ENCODE measurements around the gene SGMS1. TPM values are rescaled to one million over a fixed set of nuclear protein-coding genes. Genes with fewer than 3 reads are reported as not detected.

Gene SGMS1
- total RNA-seq, 2 experiments from 2014 or later = 8.1 to 8.8 TPM

DNA sequence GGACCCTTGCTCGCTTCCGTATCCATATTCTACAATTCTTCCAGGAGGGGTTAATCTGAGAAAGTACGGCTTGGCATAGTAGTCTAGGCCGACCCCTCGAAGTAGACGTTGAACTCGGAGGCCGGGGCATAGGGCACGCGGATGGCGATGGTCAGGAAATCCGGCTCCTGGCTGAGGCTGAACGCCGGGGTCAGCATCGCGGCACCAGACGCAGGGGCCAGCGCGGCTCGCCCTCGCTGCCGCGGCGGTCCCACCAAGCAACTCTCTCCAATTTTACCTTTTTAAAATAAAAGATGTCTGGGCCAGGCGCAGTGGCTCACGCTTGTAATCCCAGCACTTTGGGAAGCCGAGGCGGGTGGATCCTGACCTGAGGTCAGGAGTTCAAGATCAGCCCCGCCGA, 7.3 kb upstream of the SGMS1 start:
- no peak overlapping the region for H3K27ac Mint-ChIP-seq
- peaks cover 21% of the 10 kb centered on the region for H3K4me1 Mint-ChIP-seq (ENCODE audit: low read depth)
- no peaks in the 10 kb centered on the region for H3K36me3 Mint-ChIP-seq (ENCODE audit: low read depth)
- H3K27me3 Mint-ChIP-seq (ENCODE audit: low read depth) = peaks cover 4% of the 10 kb centered on the region
- intact Hi-C loops (cut with micrococcal nuclease) = loop anchor here (10.0 kb wide), 1 partner anchor 1244 kb away; no protein-coding TSS in a partner anchor
- no peaks in the 10 kb centered on the region for H3K9me3 Mint-ChIP-seq
- DNase-seq = no peak
- no peak overlapping the region for H3K4me3 Mint-ChIP-seq
- CTCF ChIA-PET = no interaction called here

DNA sequence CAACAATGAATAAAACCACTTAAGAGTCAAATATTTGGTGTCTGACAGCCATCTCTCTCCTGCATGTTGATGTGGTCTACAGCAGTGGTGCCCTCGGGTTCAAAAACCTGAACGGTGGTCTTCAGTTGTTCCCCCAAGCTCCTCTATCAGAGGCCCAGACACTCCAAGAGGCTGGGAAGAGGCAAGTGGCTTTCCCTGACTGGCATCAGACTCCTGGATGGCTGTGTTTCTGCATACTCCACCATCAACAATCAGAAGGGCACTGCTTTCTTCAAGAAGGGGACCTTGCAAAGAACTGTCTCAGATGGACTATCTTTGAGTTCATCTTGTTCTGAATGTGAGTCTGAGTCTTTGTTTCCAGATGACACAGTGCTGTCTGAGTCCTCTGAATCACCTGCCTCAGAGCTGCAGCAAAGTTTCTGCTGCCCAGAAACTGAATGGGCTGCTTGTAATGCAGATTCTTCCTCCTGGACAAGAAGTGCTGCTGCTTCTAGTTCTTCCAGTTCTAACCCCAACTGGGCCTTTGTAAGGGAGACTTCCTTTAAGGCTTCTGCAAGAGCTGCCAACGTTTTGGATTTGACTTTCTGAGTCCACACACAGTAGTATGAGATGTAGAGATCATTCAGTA, 5.9 kb upstream of the SGMS1 start:
- intact Hi-C loops (cut with micrococcal nuclease) = loop anchor here (1.0 to 10.0 kb wide), 4 partner anchors 8 to 1245 kb away; no protein-coding TSS in a partner anchor
- Mint-ChIP-seq H3K27ac (no peak overlapping the region), H3K36me3 (ENCODE audit: low read depth) (no peaks in the 10 kb centered on the region), H3K9me3 (no peaks in the 10 kb centered on the region), H3K4me3 (no peak overlapping the region), H3K27me3 (ENCODE audit: low read depth) (peaks cover 4% of the 10 kb centered on the region), H3K4me1 (ENCODE audit: low read depth) (peaks cover 19% of the 10 kb centered on the region)
- DNase-seq = peak; percentile 34
- CTCF ChIA-PET = no interaction called here

DNA sequence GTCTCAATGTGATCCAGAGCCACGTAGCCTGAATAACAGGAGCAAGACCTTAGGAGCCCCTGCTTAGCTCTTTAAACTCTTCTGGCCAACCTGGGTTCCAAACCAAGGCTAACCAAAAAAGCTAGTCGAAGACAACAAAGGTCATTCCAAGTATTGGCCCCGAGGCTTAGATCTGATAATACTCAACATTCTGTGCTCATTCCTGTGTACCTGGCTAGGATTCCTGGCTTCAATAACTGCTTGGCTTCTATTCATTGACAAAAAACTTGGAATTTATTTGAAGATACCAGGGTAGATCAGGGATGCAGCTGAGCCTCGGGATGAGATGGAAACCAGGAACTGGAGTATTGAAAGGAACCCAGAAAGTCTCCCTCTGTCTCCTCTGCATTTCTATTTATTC, 4.1 kb upstream of the SGMS1 start:
- no peak overlapping the region for H3K4me3 Mint-ChIP-seq
- H3K27me3 Mint-ChIP-seq (ENCODE audit: low read depth) = peaks cover under 1% of the 10 kb centered on the region
- no peaks in the 10 kb centered on the region for H3K9me3 Mint-ChIP-seq
- H3K27ac Mint-ChIP-seq = no peak overlapping the region
- peaks cover 17% of the 10 kb centered on the region for H3K4me1 Mint-ChIP-seq (ENCODE audit: low read depth)
- no peak for DNase-seq
- CTCF ChIA-PET = no interaction called here
- H3K36me3 Mint-ChIP-seq (ENCODE audit: low read depth) = no peaks in the 10 kb centered on the region
- intact Hi-C loops (cut with micrococcal nuclease) = loop anchor here (10.0 kb wide), 1 partner anchor 333 kb away; no protein-coding TSS in a partner anchor

DNA sequence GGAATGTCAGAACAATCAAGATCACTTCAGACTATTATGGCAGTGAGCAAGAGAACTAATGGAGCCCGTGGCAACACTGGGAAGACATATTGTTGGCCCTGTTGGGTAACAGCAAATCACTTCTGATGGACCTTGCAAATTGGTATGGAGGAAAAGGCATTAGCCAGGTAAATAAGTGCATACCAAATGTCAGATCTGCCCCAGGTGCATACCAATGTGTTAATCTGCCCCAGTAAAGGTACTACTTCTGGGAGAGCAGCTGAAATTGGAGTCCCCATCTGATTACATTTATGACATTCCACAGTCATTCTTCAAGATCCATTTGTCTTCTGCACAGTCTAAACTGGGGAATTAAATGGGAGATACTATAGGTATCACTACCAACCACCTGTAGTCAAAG, 3.7 kb upstream of the SGMS1 start:
- intact Hi-C loops (cut with micrococcal nuclease) = loop anchor here (10.0 kb wide), 1 partner anchor 333 kb away; no protein-coding TSS in a partner anchor
- no peak overlapping the region for H3K4me3 Mint-ChIP-seq
- no peaks in the 10 kb centered on the region for H3K27me3 Mint-ChIP-seq (ENCODE audit: low read depth)
- peaks cover 17% of the 10 kb centered on the region for H3K4me1 Mint-ChIP-seq (ENCODE audit: low read depth)
- H3K27ac Mint-ChIP-seq = no peak overlapping the region
- no peak for DNase-seq
- H3K36me3 Mint-ChIP-seq (ENCODE audit: low read depth) = no peaks in the 10 kb centered on the region
- no peaks in the 10 kb centered on the region for H3K9me3 Mint-ChIP-seq
- CTCF ChIA-PET = no interaction called here

DNA sequence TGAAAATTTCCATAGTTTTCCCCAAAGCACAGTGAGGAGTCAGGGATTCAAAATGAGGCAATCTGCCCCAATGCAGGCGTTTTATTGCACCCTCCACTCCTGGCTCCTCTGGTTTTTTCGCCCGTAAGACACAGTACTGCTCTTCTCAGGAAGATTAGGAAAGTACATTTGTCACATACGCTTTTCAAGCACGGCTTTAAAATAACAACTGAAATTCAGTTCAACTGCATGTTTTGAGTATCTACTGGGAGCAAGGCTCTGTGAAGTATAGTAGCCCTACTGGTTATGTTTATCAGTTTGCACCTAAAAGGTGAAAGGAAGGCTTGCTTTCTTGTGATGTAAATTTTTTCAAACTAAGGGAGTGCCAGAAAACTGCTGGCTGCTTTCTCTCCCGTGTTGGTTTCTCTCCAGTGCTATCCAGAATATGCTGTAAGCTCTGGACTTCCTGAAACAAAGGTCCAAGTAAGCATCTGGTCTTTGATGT, 1.9 kb upstream of the SGMS1 start:
- Mint-ChIP-seq H3K4me1 (ENCODE audit: low read depth) (peaks cover 27% of the 10 kb centered on the region), H3K27me3 (ENCODE audit: low read depth) (no peaks in the 10 kb centered on the region), H3K9me3 (no peaks in the 10 kb centered on the region), H3K36me3 (ENCODE audit: low read depth) (no peaks in the 10 kb centered on the region), H3K27ac (peak overlapping the region; percentile 91), H3K4me3 (peak overlapping the region; percentile 83)
- intact Hi-C loops (cut with micrococcal nuclease) = loop anchor here (1.0 to 10.0 kb wide), 5 partner anchors 11 to 1087 kb away; partner anchors contain the start of genes ASAH2B and ERCC6
- no peak for DNase-seq
- CTCF ChIA-PET = interaction anchor here (0.6 kb wide), 1 partner anchor 258 kb away, joined by 3 read pairs; no protein-coding TSS in a partner anchor

DNA sequence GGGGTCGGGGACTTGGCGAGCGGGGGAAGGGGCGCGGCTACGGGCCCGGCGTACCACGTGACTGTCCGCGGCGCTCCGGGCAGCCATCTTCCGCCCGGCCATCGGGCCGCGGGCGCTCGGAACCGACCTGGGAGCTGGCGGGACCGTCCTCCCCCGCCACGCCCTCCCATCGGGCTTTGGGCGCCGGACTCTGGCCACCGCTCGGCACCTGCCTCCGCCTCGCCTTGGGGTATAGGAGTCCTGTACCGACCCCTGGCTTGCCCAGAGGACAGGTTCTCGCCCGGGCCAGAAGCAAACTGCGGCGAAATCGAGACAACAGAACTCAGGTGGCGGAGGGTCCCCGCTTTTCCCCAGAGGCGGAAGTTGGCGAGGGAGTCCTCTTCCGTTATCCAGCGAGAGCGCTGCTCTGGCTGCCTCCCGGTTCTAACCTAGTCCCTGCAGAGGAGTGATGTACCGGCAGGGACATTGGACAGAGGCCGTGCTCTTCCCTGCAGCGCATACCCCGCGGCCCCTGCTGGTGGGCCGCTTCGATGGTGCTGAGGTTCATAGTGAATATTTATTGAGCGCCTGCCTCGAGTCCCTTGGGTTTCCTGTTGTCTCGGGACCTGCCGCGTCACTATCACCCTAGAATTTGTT, 1.2 kb upstream of the SGMS1 start:
- DNase-seq = peak; percentile 62
- H3K4me1 Mint-ChIP-seq (ENCODE audit: low read depth) = peaks cover 30% of the 10 kb centered on the region
- CTCF ChIA-PET = interaction anchor here (0.6 kb wide), 2 partner anchors 29 to 314 kb away, joined by 3 to 7 read pairs; no protein-coding TSS in a partner anchor
- H3K27me3 Mint-ChIP-seq (ENCODE audit: low read depth) = no peaks in the 10 kb centered on the region
- H3K36me3 Mint-ChIP-seq (ENCODE audit: low read depth) = no peaks in the 10 kb centered on the region
- intact Hi-C loops (cut with micrococcal nuclease) = loop anchor here (1.0 to 10.0 kb wide), 7 partner anchors 11 to 1086 kb away; partner anchors contain the start of genes ASAH2B, CSTF2T and ERCC6
- peak overlapping the region; percentile 91 for H3K27ac Mint-ChIP-seq
- peak overlapping the region; percentile 88 for H3K4me3 Mint-ChIP-seq
- H3K9me3 Mint-ChIP-seq = no peaks in the 10 kb centered on the region

DNA sequence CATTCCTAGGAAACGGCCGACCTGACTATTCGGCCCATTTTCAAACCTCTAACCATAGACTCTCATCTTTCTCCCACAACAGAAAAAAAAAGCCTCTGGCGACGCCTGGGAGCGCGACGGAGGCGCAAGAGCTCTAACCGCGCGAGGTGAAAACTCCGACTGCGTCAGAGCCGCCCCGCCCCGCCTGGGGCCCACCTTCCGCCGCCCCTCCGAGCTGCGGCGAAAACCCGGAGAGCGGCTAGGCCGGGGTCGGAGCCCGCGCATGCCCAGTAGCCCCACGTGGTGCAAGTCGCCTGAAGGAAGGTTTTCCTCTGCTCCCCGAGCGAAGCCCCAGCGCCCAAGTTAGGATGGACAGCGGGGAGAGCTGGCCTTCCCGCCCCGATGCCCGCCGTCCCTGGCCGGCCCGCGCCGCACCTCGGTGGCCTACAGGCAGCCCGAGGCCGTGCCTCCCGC, 683 bp upstream of the SGMS1 start:
- peak; percentile 96 for DNase-seq
- CTCF ChIA-PET = interaction anchor here (0.6 kb wide), 2 partner anchors 28 to 313 kb away, joined by 3 to 7 read pairs; no protein-coding TSS in a partner anchor
- intact Hi-C loops (cut with micrococcal nuclease) = loop anchor here (1.0 to 10.0 kb wide), 5 partner anchors 192 to 1086 kb away; partner anchors contain the start of genes CSTF2T and ERCC6
- Mint-ChIP-seq H3K27me3 (ENCODE audit: low read depth) (no peaks in the 10 kb centered on the region), H3K4me3 (peak overlapping the region; percentile 88), H3K4me1 (ENCODE audit: low read depth) (peaks cover 30% of the 10 kb centered on the region), H3K36me3 (ENCODE audit: low read depth) (no peaks in the 10 kb centered on the region), H3K27ac (peak overlapping the region; percentile 95), H3K9me3 (no peaks in the 10 kb centered on the region)

DNA sequence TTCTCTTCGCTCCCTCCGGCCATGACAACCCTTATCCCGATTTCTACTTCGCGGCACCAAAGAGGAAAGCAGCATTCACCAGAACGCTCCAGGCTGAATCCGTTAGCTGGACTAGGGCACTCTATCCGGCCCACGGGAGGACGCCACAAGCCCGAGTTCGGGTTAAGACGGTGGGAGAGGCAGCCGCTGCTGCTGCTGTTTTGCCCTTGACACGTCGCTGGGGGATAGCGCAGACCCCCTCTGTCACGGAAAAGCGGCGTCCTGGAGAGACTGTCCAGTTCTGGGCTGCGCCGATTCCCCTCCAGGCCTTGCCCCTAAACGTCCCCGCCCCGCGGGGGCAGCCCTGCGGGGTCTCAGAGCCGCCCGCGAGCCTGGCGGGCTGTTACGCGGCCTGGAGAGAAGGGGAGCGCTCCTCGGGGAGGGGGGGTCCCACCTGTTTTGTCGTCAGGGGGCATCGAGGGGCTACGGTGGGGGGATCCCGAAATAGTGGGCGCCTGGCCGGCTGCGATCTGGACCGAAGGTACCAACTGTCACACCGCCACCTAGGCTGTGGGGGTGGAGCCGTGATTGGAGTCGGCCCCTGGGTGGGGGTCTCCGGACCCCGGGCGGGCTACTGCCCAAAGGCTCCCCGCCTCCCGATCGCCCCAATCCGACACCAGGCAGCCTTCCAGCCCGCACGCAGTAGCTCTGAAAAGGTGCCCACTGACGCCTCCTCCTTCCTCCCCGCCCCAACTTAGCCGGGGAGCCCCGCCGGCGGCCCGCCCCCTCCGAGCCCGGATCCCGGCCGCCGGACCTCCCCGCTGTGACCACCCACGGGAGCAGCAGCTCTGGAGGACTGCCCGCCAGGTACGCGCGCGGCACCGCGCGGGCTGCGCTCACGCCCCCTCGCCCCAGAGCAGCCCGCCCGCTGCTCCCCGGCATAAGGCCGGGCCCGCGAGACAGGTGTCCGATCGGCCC, 772 bp downstream of the SGMS1 start:
- no peaks in the 10 kb centered on the region for H3K36me3 Mint-ChIP-seq (ENCODE audit: low read depth)
- peak overlapping the region; percentile 95 for H3K27ac Mint-ChIP-seq
- H3K27me3 Mint-ChIP-seq (ENCODE audit: low read depth) = no peaks in the 10 kb centered on the region
- CTCF ChIA-PET = interaction anchor here (0.8 to 1.6 kb wide), 5 partner anchors 15 to 69 kb away, joined by 3 to 6 read pairs (median 3); no protein-coding TSS in a partner anchor
- H3K4me1 Mint-ChIP-seq (ENCODE audit: low read depth) = peaks cover 43% of the 10 kb centered on the region
- H3K4me3 Mint-ChIP-seq = peak overlapping the region; percentile 88
- intact Hi-C loops (cut with micrococcal nuclease) = loop anchor here (1.0 to 10.0 kb wide), 7 partner anchors 30 to 680 kb away; partner anchors contain the start of genes PARG and TIMM23B
- no peaks in the 10 kb centered on the region for H3K9me3 Mint-ChIP-seq
- DNase-seq = peak; percentile 53

DNA sequence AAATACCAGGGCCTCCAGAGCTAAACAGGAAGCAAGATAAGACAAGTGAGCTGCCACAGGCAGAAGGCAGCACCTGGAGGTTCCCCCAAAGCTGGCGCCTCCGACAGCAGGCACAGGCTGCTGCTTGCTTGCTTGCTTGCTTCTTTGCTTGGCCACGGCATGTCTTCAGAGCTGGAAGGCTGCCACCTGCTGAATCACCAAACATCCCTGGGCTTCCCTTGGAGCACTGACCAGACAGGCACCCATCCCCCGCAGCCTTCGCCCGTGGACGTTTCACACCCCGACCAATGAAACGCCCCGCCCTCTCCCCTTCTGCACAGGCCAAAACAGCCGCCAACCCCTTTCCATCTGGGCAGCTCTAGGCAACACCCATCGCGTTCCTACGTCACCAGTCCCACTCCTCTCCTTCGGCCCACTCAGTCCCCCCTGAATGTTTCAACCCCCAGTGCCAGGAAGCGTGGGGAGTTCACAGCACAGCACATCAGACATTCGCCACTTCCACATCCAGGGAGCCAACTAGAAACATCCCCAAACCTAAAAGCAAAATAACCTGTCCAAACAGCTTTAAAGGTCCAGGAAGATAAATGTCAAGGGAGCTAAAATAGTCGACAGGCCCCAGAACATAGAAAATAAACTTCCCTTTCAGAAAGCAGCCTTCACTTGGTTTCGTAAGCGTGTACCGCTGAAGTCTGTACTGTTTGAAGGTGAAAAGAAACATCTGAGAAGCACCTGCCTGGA, 1.6 kb downstream of the SGMS1 start:
- Mint-ChIP-seq H3K9me3 (no peaks in the 10 kb centered on the region), H3K4me1 (ENCODE audit: low read depth) (peaks cover 46% of the 10 kb centered on the region), H3K4me3 (peak overlapping the region; percentile 88), H3K27ac (peak overlapping the region; percentile 84), H3K27me3 (ENCODE audit: low read depth) (no peaks in the 10 kb centered on the region), H3K36me3 (ENCODE audit: low read depth) (no peaks in the 10 kb centered on the region)
- peak; percentile 72 for DNase-seq
- CTCF ChIA-PET = interaction anchor here (0.5 to 1.6 kb wide), 7 partner anchors 16 to 412 kb away, joined by 3 to 6 read pairs (median 3); no protein-coding TSS in a partner anchor
- intact Hi-C loops (cut with micrococcal nuclease) = loop anchor here (1.0 to 10.0 kb wide), 6 partner anchors 31 to 679 kb away; partner anchors contain the start of genes PARG and TIMM23B

DNA sequence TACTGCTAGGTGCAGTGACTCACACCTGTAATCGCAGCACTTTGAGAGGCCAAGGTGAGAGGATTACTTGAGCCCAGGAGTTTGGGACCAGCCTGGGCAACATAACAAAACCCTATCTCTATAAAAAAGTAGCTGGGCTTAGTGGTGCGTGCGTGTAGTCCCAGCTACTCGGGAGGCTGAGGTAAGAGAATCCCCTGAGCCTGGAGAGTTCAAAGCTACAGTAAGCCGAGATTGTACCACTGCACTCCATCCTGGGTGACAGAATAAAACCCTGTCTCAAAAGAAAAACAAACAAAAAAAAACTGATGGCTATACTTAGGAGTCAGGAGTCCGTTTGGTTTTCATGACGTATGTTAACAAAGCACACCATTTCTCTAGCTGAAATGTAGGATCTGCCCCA, 2.9 kb downstream of the SGMS1 start:
- DNase-seq = no peak
- H3K36me3 Mint-ChIP-seq (ENCODE audit: low read depth) = no peaks in the 10 kb centered on the region
- H3K9me3 Mint-ChIP-seq = no peaks in the 10 kb centered on the region
- H3K27me3 Mint-ChIP-seq (ENCODE audit: low read depth) = no peaks in the 10 kb centered on the region
- H3K27ac Mint-ChIP-seq = no peak overlapping the region
- CTCF ChIA-PET = interaction anchor here (0.6 to 1.4 kb wide), 9 partner anchors 28 to 254 kb away, joined by 3 to 5 read pairs (median 3); no protein-coding TSS in a partner anchor
- peaks cover 47% of the 10 kb centered on the region for H3K4me1 Mint-ChIP-seq (ENCODE audit: low read depth)
- intact Hi-C loops (cut with micrococcal nuclease) = loop anchor here (10.0 kb wide), 1 partner anchor 326 kb away; no protein-coding TSS in a partner anchor
- H3K4me3 Mint-ChIP-seq = no peak overlapping the region

DNA sequence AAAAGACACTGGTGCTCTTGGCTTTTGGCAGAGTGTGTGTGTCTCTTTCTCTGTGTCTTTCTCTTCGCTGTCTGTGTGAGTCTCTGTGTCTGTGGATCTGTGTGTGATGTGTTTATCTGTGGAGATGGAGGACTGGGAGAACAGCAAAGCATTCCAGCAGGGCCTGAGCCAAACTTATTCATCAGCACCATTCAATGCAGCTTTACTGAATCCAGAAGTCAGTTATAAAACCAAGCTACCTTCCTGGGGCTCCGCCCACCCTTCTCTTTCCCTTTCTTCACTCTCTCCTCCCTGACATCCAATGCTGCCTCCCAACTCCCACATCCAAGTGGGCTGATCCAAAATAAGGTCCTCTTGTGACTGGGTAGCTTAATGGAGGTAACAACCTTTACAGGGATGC, 3.9 kb downstream of the SGMS1 start:
- DNase-seq = no peak
- H3K9me3 Mint-ChIP-seq = no peaks in the 10 kb centered on the region
- no peaks in the 10 kb centered on the region for H3K36me3 Mint-ChIP-seq (ENCODE audit: low read depth)
- H3K4me3 Mint-ChIP-seq = no peak overlapping the region
- H3K4me1 Mint-ChIP-seq (ENCODE audit: low read depth) = peaks cover 44% of the 10 kb centered on the region
- CTCF ChIA-PET = interaction anchor here (1.2 to 1.4 kb wide), 3 partner anchors 48 to 253 kb away, joined by 3 to 5 read pairs (median 4); no protein-coding TSS in a partner anchor
- H3K27ac Mint-ChIP-seq = no peak overlapping the region
- no peaks in the 10 kb centered on the region for H3K27me3 Mint-ChIP-seq (ENCODE audit: low read depth)
- intact Hi-C loops (cut with micrococcal nuclease) = loop anchor here (10.0 kb wide), 1 partner anchor 325 kb away; no protein-coding TSS in a partner anchor

Data from activated naive CD4-positive, alpha-beta T cell treated with anti-CD3 and anti-CD28 coated beads for 36 hours (primary cell).